Inflammatory macrophage (primary cell): ENCODE data around the gene IGFL1.
"Not testable (repeated sequence)": the region's sequence is repeated elsewhere in the genome, so short reads cannot be mapped to it uniquely, and the experiment has no call there.

ENCODE experiments used
- DNase-seq, 2 donors: peaks; one replicate each; pipeline ENCODE4 v3.0.0-alpha.2; 2020 to 2022

Gene IGFL1

GRCh38 chr19:46202426-46202825, 27.1 kb upstream of the IGFL1 start:
- DNase-seq = no peak

- no peak for DNase-seq
Measured at GRCh38 chr19:46202872-46203860, 26.4 kb upstream of the IGFL1 start.

- no peak for DNase-seq
Measured at GRCh38 chr19:46204008-46204407, 25.5 kb upstream of the IGFL1 start.

- DNase-seq = no peak
Measured at GRCh38 chr19:46205183-46205984, 24.2 kb upstream of the IGFL1 start.

GRCh38 chr19:46206176-46206575, 23.4 kb upstream of the IGFL1 start:
- DNase-seq = no peak

DNA sequence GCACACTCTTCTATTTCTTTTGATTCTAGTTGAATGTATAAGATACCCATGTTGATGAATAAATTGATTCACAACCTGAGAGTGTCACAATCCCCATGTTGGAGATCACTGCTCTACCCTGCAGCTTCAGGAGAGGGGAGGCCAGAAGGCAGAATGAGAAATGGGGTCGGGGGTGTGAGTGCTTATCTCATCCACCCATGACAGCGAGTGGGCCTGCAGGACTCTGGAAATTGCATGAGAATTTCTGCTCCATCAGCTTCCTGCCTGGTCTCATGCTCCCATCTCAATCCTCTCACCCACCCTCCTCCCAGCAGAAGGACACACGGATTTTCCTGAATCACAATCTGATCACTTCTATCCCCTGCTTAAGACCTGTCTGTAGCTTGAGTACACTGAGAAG, 22.9 kb upstream of the IGFL1 start:
- DNase-seq = peak in 1 of 2 donors; percentile 46

DNA sequence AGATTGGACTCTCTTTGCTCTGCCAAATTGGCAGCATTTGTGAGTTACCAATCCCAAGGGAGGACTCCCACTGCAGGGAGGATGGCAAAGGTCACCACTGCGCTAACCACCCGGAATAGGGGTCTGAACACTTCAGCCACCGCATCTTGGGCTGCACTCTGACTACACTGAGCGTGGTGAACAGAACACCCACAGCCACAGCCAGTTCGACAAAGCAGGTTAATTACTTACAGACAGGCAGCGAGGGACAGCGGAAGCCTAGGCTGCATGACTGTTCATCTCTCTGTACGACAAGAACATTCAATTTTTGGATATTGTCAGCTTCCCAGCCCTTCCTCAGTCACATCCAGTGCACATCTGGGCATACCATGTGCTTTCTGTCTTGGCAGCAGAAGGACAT, 21.7 kb upstream of the IGFL1 start:
- DNase-seq = not testable (repeated sequence)

DNA sequence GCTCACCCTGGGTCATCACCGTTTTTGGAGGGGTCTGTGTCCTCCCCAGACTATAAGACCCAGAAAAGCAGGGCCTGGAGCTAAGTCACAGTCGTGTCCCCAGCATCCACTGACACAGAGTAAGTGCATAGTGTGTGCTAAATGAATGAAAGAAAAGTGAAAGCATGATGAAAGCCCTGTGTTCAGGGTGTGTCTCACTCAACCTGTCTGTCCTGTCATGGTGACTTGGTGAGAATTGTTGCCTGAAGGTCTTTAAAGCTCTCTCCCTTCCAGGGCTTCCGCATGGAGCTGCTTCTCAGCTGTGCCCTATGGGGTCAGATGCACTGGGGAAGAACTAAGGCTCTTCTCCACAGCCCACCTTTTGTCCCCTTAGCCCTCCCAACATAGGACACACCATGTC, 20.5 kb upstream of the IGFL1 start:
- no peak for DNase-seq

- DNase-seq = no peak
Measured at GRCh38 chr19:46209472-46209871, 20.1 kb upstream of the IGFL1 start.

DNA sequence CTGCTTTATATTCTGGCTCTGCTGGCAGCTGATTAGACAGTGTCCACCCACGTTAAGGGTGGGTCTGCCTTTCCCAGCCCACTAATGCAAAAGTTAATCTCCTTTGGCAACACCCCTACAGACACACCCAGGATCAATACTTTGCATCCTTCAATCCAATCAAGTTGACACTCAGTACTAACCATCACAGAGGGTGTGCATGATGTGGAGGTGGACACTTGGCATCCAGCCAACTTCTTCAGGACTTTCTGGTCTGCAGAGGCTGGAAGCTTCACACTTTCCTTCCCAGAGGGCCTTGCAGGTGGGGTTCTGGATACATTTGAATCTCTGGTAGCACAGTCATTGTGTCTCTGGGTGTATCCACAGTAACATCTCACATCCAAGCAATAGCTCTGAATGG, 18.9 kb upstream of the IGFL1 start:
- DNase-seq = no peak

- no peak for DNase-seq
Measured at GRCh38 chr19:46211201-46211881, 18.2 kb upstream of the IGFL1 start.

DNA sequence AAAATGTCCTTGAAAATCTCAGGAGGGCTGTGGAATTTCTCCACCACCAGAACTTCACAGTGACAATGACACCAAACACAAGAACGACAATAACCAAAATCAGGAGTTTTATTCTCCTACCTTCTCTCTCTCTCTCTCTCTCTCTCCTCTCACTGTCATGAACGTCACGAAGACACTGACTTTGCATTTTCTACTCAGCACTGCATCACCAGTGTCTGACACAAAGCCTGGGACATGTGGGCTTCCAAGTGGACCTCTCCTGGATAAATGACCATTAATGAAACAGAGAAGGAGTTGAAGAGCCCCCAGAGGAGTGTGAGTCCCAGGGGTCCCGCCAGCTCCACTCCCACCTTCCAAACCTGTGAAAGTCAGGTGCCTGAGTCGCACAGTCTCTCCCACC, 16.9 kb upstream of the IGFL1 start:
- not testable (repeated sequence) for DNase-seq

- no peak for DNase-seq
Measured at GRCh38 chr19:46213156-46213555, 16.4 kb upstream of the IGFL1 start.

DNA sequence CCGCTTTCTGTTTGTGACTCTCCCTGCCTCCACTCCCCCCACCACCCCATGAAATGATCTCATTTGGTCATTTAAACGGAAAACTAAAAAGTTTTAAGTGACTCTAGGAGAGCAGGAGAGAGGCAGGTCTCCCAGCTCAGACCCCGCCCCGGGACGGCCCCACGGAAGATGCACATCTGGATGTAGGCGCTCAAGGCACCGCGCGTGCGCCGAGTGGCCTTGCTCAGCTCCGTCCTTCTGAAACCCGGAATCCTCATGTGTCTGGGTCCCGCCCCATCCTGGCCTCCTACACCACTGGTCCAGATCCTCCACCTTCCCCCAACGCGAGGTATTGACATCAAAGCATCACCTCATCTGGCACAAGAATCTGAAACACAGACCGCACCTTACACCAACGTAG, 15.7 kb upstream of the IGFL1 start:
- DNase-seq = no peak

DNA sequence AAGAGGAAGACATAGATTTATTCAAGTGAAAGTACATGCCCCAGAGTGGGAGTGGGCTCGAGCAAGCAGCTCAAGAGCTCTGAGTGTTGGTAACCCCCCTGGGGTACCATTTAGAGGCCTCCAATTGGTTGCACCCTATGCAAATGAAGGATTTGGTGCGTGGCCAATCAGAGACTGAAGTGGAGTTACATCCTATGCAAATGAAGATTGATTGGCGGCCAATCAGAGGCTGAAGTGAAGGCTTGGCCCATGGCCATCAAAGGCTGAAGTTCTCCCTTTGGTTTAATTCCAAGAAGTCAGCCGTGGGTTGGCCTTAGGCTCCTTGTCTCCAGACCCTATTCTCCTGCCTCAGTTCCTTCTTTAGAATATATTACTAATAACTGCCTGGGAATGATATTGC, 12.9 kb upstream of the IGFL1 start:
- DNase-seq = no peak

DNA sequence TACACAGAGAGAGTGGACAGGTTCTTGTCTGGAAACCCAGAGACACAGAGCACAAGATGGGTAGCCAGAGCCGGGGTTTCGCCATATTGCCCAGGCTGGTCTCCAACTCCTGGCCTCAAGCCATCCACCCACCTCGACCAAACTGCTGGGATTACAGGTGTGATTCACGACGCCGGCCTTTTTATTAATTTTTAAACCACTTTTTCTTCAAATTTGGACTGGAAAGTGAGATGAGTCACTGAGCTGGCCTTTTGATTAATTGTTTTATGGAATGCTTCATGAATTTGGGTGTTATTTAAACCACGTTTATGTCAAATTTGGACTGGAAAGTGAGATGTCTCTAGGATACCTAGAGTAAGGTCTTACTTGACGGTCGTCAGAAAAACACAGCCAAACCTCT, 12.1 kb upstream of the IGFL1 start:
- DNase-seq = no peak

DNA sequence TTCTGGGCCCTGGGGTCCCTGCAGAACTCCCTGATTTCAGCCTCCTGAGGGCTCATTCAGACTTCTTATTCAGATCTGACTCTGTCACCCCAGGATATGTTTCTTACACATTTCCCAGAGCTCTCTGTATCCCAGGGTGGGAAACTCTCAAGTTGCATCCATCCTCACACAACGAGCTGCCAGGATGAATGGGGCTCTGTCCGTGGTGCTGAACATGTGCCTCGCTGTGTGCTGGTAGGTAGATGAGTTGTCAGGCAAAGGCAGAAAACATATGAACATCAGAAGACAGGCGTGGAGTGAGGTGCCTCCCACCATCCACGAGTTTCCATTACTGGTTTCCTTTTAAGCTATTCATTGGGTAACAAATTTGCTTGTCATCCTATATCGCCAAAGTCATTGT, 11.4 kb upstream of the IGFL1 start:
- peak in 1 of 2 donors; percentile 38 for DNase-seq

- DNase-seq = no peak
Measured at GRCh38 chr19:46220038-46220615, 9.4 kb upstream of the IGFL1 start.

- DNase-seq = no peak
Measured at GRCh38 chr19:46221152-46221551, 8.4 kb upstream of the IGFL1 start.

- no peak for DNase-seq
Measured at GRCh38 chr19:46221981-46222610, 7.4 kb upstream of the IGFL1 start.

GRCh38 chr19:46223787-46224186, 5.8 kb upstream of the IGFL1 start:
- DNase-seq = not testable (repeated sequence)

DNA sequence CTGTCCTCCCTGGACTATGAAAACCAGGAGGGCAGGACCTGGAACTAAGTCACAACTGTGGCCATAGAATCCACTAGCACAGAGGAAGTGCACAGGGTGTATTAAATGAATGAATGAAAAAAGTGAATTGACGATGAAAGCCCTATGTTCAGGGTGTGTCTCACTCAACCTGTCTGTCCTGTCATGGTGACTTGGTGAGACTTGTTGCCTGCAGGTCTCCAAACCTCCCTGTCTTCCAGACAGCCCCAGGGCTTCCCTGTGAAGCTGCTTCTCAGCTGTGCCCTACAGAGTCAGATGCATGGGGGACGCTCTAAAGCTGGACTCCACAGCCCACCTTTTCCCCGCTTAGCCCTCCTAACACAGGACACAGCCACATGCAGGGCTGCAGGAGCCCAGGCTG, 4.8 kb upstream of the IGFL1 start:
- DNase-seq = no peak
